Gastrocnemius medialis (tissue), 4 donors: ENCODE results near the gene TBC1D5. TPM values are rescaled to one million over a fixed set of nuclear protein-coding genes. Genes with fewer than 3 reads are reported as not detected.

ENCODE experiments used
- ATAC-seq, 2 donors: fragments of 150-250 bp; one replicate each; pipeline ENCODE4 v1.9.1; 2016
- DNase-seq, 2 donors: peaks; one replicate each; pipeline ENCODE4 v3.0.0-alpha.2; 2019
- H3K27ac ChIP-seq, 4 donors: fragments of 200-600 bp; sonication (generic); 1 replicate in 1 of 4; 2 replicates in 3 of 4; pipeline ENCODE4 v1.5.1; 2016 to 2018; ENCODE audit warnings: mild to moderate bottlenecking in 2 of 4, moderate library complexity in 1 of 4
- H3K27me3 ChIP-seq, 3 donors: fragments of 200-600 bp; sonication (generic) in 2 of 3; 1 replicate in 1 of 3; 2 replicates in 2 of 3; pipeline versions ENCODE4 v1.5.1 to v1.6.0; 2016 to 2019; ENCODE audit warnings: mild to moderate bottlenecking in 1 of 3, moderate library complexity in 1 of 3
- H3K36me3 ChIP-seq, 2 donors: fragments of 200-600 bp; sonication (generic) in 1 of 2; one replicate each; pipeline ENCODE4 v1.5.1; 2017 to 2018
- H3K4me1 ChIP-seq, 2 donors: fragments of 200-600 bp; sonication (generic) in 1 of 2; one replicate each; pipeline ENCODE4 v1.5.1; 2016 to 2017; ENCODE audit warnings: mild to moderate bottlenecking in 2 of 2
- H3K4me3 ChIP-seq, 4 donors: fragments of 200-600 bp; sonication (generic) in 3 of 4; 1 replicate in 1 of 4; 2 replicates in 3 of 4; pipeline ENCODE4 v1.5.1; 2016 to 2019; ENCODE audit warnings: mild to moderate bottlenecking in 2 of 4
- H3K9me3 ChIP-seq, 3 donors: fragments of 200-600 bp; sonication (generic) in 2 of 3; 1 replicate in 1 of 3; 2 replicates in 2 of 3; pipeline ENCODE4 v1.5.1; 2016 to 2019
- CTCF ChIP-seq, 5 experiments: fragments of 450-650 bp in 3 of 5; fragments of 200-600 bp in 2 of 5; sonication (generic) in 2 of 5; IDR thresholded peaks in 4 of 5; conservative IDR thresholded peaks in 1 of 5; 1 replicate in 4 of 5; 2 replicates in 1 of 5; pipeline ENCODE4 v1.5.1; 2016 to 2019; ENCODE audit warnings: antibody characterized with exemption in 5 of 5, mild to moderate bottlenecking in 3 of 5, moderate library complexity in 3 of 5
- POLR2A ChIP-seq, 2 donors: fragments of 450-650 bp; IDR thresholded peaks; one replicate each; pipeline ENCODE4 v1.6.1; 2017; ENCODE audit warnings: antibody characterized with exemption in 2 of 2, mild to moderate bottlenecking in 2 of 2, moderate library complexity in 2 of 2
- in situ Hi-C, 4 donors: fragments of 200-750 bp; cut with MboI; loops; one replicate each; pipeline versions ENCODE4 v1.15.0 to v1.8.0; 2017; ENCODE audit warnings: low sequenced_read_pairs in 4 of 4
- intact Hi-C: fragments of 100-400 bp; cut with DNase I; formaldehyde crosslinking; loops from one replicate; pipeline ENCODE4 v1.15.1; 2023; ENCODE audit warnings: low total_unique reads
- total RNA-seq, 4 donors: library from RNA; depleted of rRNA; stranded (reverse); fragments of >200 nt; gene quantifications; one replicate each; pipeline versions ENCODE4 v1.1.0 to v1.2.3, GENCODE V29; 2016

The TBC1D5 gene
- total RNA-seq, 4 donors from 2014 or later: 20.3 to 34.4 (median 27.1) TPM

DNA sequence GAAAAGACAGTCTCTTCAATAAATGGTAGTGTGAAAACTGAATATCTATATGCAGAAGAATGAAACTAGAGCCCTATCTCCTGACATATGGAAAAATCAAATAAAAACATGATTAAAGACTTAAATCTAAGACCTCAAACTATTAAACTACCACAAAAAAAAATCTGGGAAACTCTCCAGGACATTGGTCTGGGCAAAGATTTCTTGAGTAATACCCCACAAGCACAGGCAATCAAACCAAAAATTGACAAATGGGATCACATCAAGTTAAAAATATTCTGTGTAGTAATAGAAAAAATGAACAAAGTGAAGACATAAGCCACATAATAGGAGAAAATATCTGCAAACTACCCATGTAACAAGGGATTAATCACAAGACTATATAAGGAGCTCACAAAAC lies 286.4 kb downstream of the TBC1D5 start:
- Histone ChIP-seq H3K4me1 (no peaks in the 10 kb centered on the region), H3K27me3 (no peaks in the 10 kb centered on the region), H3K9me3 (no peaks in the 10 kb centered on the region), H3K27ac (no peak overlapping the region), H3K4me3 (no peak overlapping the region), H3K36me3 (no peaks in the 10 kb centered on the region)
- intact Hi-C loops (no loop called here), in situ Hi-C loops (no loop called here)
- DNase-seq (no peak), ATAC-seq (no peak)
- TF ChIP-seq CTCF (IDR thresholded peaks at IDR 0.05 in 4 of 5, conservative IDR thresholded peaks at IDR 0.05 in 1 of 5) (no peak), POLR2A (IDR thresholded peaks at IDR 0.05) (no peak)

DNA sequence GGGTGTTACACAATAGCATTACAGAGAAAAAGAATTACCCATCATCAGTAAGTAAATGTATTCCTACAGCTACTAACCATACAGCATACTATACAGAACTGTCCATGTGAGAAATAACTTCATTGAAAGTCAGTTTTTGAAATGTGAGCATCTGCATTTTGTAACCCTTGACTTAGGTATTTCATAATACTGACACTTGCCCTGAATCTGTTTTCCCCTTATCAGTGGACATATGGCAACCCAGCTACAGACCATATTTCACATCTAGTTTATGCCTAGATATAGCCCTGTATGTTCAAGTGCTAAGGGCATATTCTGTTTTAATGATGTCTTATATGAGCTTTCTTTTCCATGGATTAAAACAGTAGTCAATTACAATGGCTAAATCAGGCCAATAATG lies 297.6 kb downstream of the TBC1D5 start:
- in situ Hi-C loops: loop anchor here in 1 of 4 donors (25.0 kb wide), 1 partner anchor 108 kb away; no protein-coding TSS in a partner anchor
- Histone ChIP-seq H3K4me3 (no peak overlapping the region), H3K27ac (no peak overlapping the region), H3K4me1 (no peaks in the 10 kb centered on the region), H3K9me3 (no peaks in the 10 kb centered on the region), H3K36me3 (no peaks in the 10 kb centered on the region), H3K27me3 (no peaks in the 10 kb centered on the region)
- TF ChIP-seq POLR2A (IDR thresholded peaks at IDR 0.05) (no peak), CTCF (IDR thresholded peaks at IDR 0.05 in 4 of 5, conservative IDR thresholded peaks at IDR 0.05 in 1 of 5) (no peak)
- no peak for ATAC-seq
- DNase-seq: no peak
- intact Hi-C loops: no loop called here

DNA sequence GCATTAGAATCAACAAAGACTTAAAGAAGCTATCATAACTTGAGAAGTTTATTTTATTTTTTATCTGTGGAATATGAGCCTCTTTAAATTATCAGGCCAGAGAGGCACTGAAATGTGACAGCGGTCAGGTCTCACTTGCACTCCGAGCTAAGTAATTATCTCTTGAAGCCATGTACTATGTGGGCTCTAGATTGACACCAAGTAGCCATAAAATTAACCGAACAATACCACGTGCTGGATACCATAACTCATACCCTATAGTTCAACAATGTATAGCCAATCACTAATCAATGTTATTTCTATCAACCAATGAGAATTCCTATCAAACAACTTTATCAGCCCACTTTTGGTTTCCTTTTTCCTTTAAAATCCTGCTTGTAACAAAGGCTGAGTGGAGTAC lies 299.3 kb downstream of the TBC1D5 start:
- TF ChIP-seq CTCF (IDR thresholded peaks at IDR 0.05 in 4 of 5, conservative IDR thresholded peaks at IDR 0.05 in 1 of 5) (no peak), POLR2A (IDR thresholded peaks at IDR 0.05) (no peak)
- ATAC-seq (no peak), DNase-seq (no peak)
- Histone ChIP-seq H3K27me3 (no peaks in the 10 kb centered on the region), H3K4me3 (no peak overlapping the region), H3K27ac (no peak overlapping the region), H3K9me3 (no peaks in the 10 kb centered on the region), H3K4me1 (no peaks in the 10 kb centered on the region), H3K36me3 (no peaks in the 10 kb centered on the region)
- in situ Hi-C loops: loop anchor here in 1 of 4 donors (25.0 kb wide), 1 partner anchor 106 kb away; no protein-coding TSS in a partner anchor
- intact Hi-C loops: no loop called here

DNA sequence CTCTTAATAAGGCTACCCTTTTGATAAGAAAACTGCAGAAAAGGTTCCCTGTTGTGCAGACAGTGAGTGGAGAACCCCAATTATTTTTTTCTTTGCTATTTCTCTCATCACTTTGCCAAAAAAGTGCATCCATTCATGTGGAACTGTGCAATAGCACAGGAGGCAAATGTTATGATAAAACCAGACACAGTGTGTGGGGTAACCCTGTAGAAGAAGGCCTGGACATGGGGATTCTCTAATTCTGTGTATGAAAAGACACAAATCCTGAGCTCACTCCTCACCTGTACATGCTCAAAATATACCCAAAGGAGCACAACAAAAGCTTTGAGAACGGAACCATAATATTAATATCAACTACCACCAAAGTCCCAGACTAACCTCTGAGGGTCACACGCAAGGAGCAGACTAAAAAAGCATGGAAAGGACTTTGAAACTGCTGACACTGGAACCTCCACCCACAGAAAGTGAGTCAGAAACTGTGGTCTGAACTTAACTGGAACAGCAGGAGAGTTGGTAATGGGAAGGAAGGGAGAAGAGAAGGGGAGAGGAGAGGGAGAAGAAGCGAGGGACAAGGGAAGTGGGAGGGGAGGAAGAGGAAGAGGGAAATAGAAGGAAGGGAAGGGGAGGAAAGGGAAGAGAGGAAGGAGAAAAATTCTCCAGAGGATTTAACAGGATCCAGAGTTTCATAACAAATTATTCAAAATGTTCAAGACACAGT lies 299.9 kb downstream of the TBC1D5 start:
- no peaks in the 10 kb centered on the region for H3K4me1 ChIP-seq
- no peak overlapping the region for H3K4me3 ChIP-seq
- H3K9me3 ChIP-seq: no peaks in the 10 kb centered on the region
- TF ChIP-seq POLR2A (IDR thresholded peaks at IDR 0.05) (no peak), CTCF (IDR thresholded peaks at IDR 0.05 in 4 of 5, conservative IDR thresholded peaks at IDR 0.05 in 1 of 5) (no peak)
- no peaks in the 10 kb centered on the region for H3K36me3 ChIP-seq
- no peak overlapping the region for H3K27ac ChIP-seq
- no peak for DNase-seq
- no peak for ATAC-seq
- H3K27me3 ChIP-seq: no peaks in the 10 kb centered on the region
- intact Hi-C loops: no loop called here
- in situ Hi-C loops: loop anchor here in 1 of 4 donors (25.0 kb wide), 1 partner anchor 105 kb away; no protein-coding TSS in a partner anchor
